GM21381 (cell line): Measurements from ENCODE around the gene RUSC1.

ENCODE experiments used
- ATAC-seq: cut with Tn5 transposase; IDR thresholded peaks from one replicate; pipeline ENCODE4 v1.9.1; 2021; ENCODE audit warnings: mild to moderate bottlenecking, moderate library complexity; ENCODE audit not compliant: unreplicated experiment

The RUSC1 gene

GRCh38 chr1:155295183-155295941 lies 25.3 kb upstream of the RUSC1 start:
- ATAC-seq, result no peak

GRCh38 chr1:155295942-155296267 lies 24.8 kb upstream of the RUSC1 start:
- ATAC-seq, result no peak

GRCh38 chr1:155296661-155297060 lies 24.0 kb upstream of the RUSC1 start:
- no peak for ATAC-seq

- no peak for ATAC-seq
These were observed 23.3 kb upstream of the RUSC1 start for GRCh38 chr1:155297384-155297783.

- no peak for ATAC-seq
These were observed 20.7 kb upstream of the RUSC1 start for GRCh38 chr1:155300024-155300423.

GRCh38 chr1:155300553-155301329 lies 20.0 kb upstream of the RUSC1 start:
- no peak for ATAC-seq

- no peak for ATAC-seq
These were observed 19.3 kb upstream of the RUSC1 start, which contains the start of gene PKLR for GRCh38 chr1:155301342-155301841. Gene PKLR, minus strand, starts transcription at chr1:155301438. Its CDS starts 43 bp downstream, at chr1:155301395.

GRCh38 chr1:155304558-155305063 lies 16.1 kb upstream of the RUSC1 start:
- ATAC-seq, result no peak

GRCh38 chr1:155305881-155306391 lies 14.8 kb upstream of the RUSC1 start:
- no peak for ATAC-seq

- no peak for ATAC-seq
These were observed 13.4 kb upstream of the RUSC1 start for GRCh38 chr1:155307247-155307740.

GRCh38 chr1:155308493-155309422 lies 11.9 kb upstream of the RUSC1 start, which contains the start of gene FDPS:
Gene FDPS, plus strand, starts transcription at chr1:155308866. Its CDS starts 924 bp downstream, at chr1:155309790.
- peak; percentile 89 for ATAC-seq

- no peak for ATAC-seq
These were observed 11.2 kb upstream of the RUSC1 start for GRCh38 chr1:155309423-155310021.

- no peak for ATAC-seq
These were observed 7.4 kb upstream of the RUSC1 start for GRCh38 chr1:155313261-155313660.

- no peak for ATAC-seq
These were observed 3.8 kb upstream of the RUSC1 start for GRCh38 chr1:155316922-155317321.

GRCh38 chr1:155318082-155318481 lies 2.6 kb upstream of the RUSC1 start:
- no peak for ATAC-seq

GRCh38 chr1:155319536-155319935 lies 1.2 kb upstream of the RUSC1 start:
- no peak for ATAC-seq

- no peak for ATAC-seq
These were observed 442 bp upstream of the RUSC1 start for GRCh38 chr1:155320252-155320651.

GRCh38 chr1:155321639-155322503 lies 1.2 kb downstream of the RUSC1 start:
- no peak for ATAC-seq

GRCh38 chr1:155322571-155322952 lies 1.9 kb downstream of the RUSC1 start:
- no peak for ATAC-seq
